HG03060 (cell line): ENCODE data around the gene NTM.

Experiments used
- ATAC-seq: cut with Tn5 transposase; IDR thresholded peaks from one replicate; pipeline ENCODE4 v1.9.1; 2021; ENCODE audit warnings: low read depth, moderate number of reproducible peaks; ENCODE audit not compliant: unreplicated experiment

Gene NTM

DNA sequence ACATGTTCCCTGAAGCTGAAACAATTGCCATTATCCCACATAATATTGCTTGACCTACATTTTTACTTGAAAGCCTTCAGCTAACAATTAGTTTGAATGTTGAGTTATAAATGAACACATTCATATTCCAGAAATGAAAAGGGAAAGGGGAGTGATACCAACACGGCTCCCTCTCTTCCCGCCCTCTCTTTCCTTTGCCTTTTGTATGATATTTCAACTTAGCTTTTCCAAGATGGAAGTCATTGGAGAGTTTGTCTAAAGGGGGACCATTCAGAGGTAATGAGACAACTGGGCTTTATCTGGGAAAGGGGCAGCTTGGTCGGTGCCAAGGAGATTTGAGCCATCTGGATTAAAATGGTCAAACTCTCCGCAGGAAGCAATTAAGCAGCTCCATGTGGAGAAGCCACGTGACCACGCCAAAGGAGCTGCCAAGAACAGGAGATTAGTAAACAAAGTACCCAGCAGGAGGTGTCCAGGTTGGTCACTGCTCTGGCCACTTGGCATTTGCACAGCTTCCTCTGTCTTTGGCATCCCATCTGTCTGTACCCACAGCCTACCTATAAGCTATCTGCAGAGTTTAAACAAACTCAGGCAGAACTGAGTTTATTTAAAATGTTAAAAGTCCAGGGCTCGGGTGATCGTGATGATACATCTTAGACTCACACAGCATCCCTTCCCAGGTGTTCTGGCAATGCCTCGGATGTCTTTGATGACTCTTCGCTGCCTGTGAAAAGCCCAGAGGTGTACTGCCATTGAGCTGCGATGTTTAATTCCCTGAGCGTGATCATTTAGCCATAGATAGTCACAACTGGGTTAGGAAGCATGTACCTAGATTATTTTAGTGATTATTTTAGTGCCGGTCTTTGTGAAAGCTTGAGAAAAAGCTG lies 735.9 kb downstream of the NTM start:
- no peak for ATAC-seq

DNA sequence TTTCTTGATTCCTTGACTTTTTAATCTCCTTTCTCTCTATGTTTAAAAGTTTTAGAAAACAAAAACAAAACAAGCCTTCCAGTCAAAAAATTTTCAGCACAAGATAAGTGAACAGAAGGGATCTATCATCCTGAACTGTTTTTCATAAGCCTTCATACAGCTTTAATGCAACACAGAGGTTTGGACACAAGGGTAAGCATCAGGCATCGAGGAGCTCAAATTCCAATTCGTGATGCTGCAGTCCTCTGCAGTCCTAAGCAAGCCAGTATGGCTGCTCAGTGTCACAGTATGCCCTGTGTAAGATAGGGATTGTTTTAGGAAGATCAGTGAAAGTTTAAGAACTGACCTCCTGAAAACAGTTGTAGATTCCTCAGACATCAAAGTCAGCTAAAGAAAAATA lies 740.9 kb downstream of the NTM start:
- ATAC-seq = no peak

GRCh38 chr11:132111838-132112237 lies 741.4 kb downstream of the NTM start:
- no peak for ATAC-seq

- ATAC-seq = no peak
These were observed 742.4 kb downstream of the NTM start for GRCh38 chr11:132112846-132113245.

- ATAC-seq = no peak
These were observed 743.8 kb downstream of the NTM start for GRCh38 chr11:132114185-132114584.

GRCh38 chr11:132114743-132115142 lies 744.3 kb downstream of the NTM start:
- ATAC-seq = no peak

DNA sequence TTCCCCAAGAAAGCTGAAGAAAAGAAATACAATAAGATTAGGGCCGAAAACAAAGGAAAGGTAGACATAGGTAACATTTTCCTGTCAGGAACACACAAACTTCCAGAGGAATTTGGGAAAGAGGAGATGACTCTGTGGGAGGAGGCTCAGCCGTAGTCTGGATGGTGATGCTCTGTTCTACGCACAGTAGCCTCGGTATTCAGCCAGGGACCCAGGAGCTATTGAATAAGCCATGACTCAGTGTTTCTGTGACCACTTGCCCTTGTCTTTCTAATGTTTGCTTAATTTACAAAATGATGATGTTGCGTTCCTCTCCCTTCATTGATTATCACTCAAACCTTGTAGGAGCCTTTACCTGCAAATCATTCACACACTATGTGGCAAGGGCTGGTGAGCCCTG lies 745.0 kb downstream of the NTM start:
- no peak for ATAC-seq

GRCh38 chr11:132116516-132116915 lies 746.1 kb downstream of the NTM start:
- ATAC-seq = no peak

DNA sequence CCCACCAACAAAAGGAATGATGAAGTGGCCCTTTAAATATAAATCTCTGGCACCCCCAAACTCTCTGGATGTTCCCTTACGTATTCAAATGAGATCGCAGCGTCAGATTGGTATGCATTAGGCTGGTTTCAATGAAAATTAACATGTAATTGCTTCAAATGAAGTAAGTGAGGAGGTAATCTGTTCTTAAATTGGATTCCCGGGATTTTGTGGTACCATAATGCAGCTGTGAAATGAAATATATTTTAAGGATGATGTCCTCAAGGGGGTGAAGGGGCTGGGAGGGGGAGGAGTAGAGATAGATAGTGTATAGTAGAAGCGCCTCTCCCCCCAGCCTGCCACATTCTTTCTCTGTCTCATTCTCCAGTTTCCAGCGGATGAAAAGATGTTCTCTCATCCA lies 748.2 kb downstream of the NTM start:
- no peak for ATAC-seq

- no peak for ATAC-seq
These were observed 749.2 kb downstream of the NTM start for GRCh38 chr11:132119573-132119972.

- no peak for ATAC-seq
These were observed 752.3 kb downstream of the NTM start for GRCh38 chr11:132122735-132123134.

DNA sequence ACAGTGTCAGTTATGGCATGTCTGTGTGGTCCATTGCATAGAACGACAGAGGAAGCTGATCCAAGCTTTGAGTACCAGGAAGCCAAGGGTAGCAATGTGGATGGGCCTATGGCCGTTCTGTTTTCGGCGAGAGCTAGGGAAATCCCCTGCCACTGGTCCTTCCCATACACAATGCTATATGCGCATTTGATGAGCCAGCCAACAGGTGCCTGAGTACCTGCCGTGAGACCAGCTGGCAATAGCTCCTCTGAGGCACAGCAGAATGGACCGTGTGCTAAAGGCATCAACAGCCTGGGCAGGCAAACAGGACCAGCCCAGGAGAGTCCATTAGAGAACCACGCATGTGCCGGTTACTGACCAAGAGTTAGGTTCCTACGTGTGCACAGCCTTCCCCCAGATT lies 753.0 kb downstream of the NTM start:
- ATAC-seq = no peak

GRCh38 chr11:132123854-132124835 lies 753.7 kb downstream of the NTM start:
- peak; percentile 88 for ATAC-seq

GRCh38 chr11:132125988-132126871 lies 755.8 kb downstream of the NTM start:
- no peak for ATAC-seq

DNA sequence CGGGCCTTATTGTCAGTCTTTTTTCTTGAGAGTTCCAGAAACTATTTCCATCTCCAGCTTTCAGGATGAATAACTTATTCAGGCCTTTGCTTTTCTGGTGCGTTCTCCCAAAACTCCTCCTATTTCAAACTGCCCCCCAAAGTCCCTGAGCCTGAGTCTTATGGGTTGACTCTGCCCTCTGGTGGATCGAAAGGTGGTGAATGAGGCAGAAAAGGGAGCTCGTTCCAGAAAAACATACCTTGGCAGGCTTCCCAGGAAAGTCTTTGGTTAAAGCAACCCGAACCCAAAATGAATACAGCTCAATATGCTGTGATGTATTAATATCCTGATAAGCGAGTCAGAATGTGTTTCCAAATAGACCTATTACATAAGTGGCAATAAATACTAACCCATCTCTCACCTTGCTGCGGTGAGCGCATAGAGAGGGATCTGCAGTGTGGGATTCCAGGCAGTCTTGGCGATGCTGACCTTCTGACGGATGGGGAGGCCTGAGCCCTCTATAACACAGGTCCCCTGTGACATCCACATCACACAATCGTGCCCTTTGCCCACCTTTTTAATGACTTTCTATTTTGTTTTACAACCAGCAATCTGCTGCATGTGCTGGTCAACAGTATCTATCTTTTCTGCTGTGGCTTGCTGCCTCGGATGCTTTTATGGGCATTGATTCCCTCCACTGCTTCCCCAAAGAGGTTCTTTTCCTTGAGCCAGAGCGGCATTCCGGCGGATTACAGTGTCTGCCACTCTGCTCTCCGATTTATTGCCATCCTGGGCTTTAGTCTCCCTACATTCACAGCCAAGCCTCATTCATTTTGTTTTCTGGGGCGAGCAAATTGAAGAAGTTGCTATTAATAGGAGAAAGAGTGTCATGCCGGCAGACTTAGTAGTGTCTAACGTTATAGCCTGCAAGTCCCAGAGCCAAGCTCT lies 756.8 kb downstream of the NTM start:
- ATAC-seq = no peak

GRCh38 chr11:132127900-132128288 lies 757.5 kb downstream of the NTM start:
- no peak for ATAC-seq

GRCh38 chr11:132131047-132131446 lies 760.6 kb downstream of the NTM start:
- no peak for ATAC-seq

GRCh38 chr11:132131961-132132360 lies 761.5 kb downstream of the NTM start:
- ATAC-seq = no peak

- no peak for ATAC-seq
These were observed 763.9 kb downstream of the NTM start for GRCh38 chr11:132134322-132134721.
